CD4-positive, alpha-beta T cell treated with Interleukin-15 for 4 hours (primary cell): ENCODE measurements around the gene DEPDC7.
"Not testable (repeated sequence)": the region's sequence is repeated elsewhere in the genome, so short reads cannot be mapped to it uniquely, and the experiment has no call there.

Experiments
- DNase-seq: peaks from one replicate; pipeline ENCODE4 v3.0.0-alpha.2; 2020; ENCODE audit warnings: low spot score

DEPDC7 gene

DNA sequence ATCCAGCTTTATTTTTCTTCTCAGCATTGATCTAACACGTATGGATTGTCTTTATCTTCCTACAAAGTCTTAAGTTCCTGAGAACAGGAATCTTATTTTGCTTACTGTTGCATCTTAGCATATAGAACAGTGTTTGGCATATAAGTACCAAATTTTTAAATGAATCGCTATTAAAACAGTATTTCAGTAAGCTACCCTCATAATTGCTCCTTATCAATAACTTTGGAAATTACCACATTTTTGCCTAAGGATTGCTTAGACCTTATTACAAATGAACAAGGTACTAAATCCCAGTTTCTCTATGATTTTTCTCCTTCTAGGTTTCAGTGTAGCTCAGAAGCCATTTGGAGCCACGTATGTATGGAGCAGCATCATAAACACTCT, 9.7 kb downstream of the DEPDC7 start:
- no peak for DNase-seq

DNA sequence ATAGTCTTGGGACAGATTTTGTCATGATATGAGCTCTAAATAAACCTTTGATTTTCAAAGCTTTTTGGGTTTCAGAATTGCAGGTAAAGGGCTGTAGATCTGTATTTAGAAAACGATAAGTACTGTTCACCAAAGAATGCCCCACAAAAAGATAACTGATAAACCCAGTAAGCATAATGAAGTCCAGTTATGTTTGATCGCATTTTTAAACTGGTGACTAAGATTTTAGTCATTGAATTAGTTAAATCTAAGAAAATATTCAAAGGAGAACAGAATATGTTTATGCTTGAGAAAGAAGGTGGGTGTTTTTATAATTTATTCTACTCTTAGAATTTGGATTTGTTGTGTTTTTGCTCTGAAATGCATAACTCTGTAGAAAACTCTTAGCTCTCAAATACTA, 11.6 kb downstream of the DEPDC7 start:
- no peak for DNase-seq

DNA sequence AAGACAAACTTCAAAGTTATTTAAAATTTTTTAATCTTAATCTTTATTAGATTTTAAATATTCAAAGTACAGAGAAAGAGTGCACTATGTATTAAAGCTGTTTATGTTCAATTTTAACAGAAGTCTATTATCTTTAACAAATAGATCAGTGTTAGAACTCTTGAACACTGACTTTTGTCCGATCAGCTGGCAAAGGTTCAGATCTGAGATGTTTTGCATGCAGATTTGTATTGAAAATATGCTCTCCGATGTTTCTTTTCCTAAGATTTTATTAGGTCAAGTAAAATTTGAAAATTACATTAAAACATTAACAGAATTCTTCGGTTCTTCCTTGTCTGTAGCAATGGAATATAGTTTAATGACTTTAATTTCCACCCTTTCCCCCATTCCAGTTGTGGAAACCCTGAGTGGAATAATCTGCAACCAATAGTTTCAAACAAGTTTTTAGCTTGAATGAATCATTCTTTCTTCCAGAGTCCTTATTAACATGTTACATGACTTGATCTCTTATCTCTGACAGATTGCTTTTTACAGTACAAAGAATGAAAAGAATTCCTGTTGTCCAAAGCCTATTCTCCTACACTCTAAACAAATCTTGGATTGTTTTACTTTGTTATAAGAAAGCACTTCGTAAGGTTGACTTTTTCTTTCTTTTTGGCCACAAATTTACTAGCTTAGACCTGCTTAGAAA, 12.3 kb downstream of the DEPDC7 start:
- DNase-seq = no peak

DNA sequence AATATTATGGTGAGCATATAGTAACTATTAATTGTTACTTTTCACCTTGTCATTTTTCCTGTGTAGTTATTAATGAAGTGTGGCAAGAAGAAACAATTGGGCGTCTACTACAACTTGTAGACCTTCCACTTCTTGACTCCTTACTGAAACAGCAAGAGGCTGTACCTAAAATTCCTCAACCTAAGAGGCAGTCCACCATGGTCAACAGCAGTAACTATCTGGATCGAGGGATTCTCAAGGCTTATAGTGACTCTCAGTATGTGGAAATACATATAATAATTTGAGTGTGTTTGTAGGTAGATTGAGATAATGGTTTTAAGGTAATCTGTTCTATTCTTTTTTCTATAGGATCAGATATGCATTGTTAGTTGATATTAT, 12.8 kb downstream of the DEPDC7 start:
- DNase-seq = no peak

DNA sequence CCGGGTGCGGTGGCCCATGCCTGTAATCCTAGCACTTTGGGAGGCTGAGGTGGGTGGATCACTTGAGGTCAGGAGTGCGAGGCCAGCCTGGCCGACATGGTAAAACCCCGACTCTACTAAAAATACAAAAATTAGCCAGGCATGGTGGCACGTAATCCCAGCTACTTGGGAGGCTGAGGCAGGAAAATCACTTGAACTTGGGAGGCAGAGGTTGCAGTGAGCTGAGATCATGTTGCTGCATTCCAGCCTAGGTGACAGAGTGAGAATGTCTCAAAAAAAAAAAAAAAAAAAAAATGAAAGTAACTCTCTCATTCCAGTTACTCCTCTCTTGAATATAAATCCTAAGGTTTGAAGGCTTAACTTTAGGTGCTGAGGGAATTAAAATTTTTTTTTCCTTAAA, 13.5 kb downstream of the DEPDC7 start:
- DNase-seq = not testable (repeated sequence)

DNA sequence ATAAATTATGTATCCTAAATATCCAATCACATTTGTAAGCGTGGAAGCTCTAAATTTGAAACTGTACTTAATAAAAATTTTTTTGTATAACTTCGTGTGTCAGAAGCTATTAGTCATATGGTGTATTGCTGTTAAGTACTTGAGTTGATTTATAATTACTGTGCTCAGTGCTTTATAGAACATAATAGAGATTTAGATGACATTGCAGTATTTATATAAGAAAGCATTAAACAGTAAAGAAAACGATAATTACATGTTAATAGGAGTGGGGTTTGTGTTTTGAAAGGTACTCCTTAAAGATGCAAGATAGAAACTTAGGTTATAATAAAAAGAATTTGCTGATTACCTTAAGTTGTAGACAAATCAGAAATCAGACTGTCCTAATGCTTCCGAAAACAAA, 17.8 kb downstream of the DEPDC7 start:
- DNase-seq = no peak

DNA sequence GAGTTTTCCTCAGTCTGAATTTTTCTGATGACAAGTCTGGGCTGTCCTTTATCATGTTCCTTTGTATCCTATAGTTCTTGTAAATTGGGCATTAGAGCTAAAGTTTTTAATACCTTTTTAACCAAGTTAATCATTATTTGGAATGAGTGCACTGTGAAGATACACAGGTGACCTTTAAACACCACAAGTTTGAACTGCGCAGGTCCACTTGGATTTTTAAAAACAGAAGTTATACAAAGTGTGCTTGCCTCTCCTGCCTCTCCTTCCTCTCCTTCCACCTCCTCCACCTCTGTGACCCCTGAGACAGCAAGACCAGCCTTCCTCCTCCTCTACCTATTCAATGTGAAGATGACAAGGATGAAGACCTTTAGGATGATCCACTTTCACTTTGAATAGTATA, 19.3 kb downstream of the DEPDC7 start:
- DNase-seq = no peak

DNA sequence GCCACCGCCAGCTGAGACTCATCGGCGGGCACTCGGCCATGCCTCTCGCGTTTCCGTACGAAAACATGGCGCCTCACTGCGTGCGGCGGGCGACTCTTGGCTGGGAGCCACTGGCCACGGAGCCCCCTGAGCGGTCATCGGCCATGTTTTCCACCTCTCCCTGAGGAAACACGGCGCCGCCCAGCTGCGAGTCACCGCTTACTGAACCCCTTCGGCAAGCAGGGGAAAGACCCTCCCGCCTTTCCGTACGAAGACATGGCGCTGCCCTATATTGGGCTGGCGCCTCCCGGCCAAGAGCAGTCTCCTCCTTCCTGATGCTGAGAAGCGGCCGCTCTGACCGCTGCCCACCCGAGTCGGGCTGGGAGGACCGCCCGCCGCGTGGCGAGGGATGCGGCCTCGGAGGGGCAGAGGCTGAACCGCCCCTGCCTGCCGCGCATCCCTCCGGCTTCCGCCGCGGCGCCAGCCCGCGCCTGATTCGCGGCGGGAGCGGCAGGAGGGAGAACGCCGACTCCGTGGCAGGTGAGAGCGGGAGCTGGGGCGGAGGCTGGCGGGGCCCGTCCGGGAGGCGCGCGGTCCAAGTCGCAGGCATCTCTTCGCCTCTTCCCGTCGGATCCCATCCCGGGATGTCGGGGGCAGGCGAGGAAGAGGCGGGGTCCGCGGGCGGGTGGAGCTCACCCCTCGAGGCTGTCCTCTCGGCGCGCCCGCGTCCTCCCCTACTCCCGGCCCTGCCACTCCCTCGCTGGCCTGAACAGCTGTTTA, 23.8 kb downstream of the DEPDC7 start, which contains the start of gene TCP11L1:
TCP11L1 (plus strand) TSS at position 299 of the 759 bp plus-strand sequence. CDS start 4,202 bp downstream, outside the sequence.
- peak; percentile 76 for DNase-seq

DNA sequence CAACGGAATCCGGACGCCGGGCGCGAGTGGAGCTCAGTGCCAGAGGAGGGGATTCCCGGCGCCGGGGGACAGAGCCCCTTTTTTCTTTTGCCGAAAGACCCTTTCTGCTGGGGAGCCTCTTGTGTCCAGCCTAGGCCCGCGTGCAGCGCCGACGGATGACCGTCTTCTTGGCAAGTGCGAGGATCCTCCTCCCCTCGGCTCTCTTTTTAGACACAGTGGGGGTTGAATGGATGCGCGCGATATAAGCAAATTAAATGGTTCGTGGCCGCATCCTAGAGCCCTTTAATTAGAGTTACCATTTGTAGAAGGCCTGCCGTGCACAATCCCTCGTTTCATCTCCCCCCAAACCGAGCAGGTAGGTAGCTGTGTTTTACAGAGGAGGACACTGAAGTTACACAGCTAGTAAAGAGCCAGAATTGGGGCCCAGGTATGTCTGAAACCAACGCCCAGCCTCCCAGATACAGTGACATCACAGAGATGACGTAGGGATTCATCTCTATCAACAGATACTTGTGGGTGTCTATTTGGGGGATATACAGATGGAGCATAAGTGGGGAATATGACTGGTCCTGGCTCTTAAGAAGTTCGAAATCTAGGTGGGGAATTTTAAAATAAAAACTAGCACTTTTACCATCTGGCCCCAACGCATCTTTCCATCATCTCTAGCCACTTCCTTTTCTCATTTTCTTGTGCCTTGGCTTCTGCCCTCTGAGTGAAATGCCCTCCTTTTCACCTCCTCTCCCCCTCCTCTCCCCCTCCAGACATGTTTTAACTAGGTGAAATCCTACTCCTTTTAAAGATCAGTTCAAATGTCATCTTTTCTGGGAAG, 24.6 kb downstream of the DEPDC7 start:
- DNase-seq = peak; percentile 28

DNA sequence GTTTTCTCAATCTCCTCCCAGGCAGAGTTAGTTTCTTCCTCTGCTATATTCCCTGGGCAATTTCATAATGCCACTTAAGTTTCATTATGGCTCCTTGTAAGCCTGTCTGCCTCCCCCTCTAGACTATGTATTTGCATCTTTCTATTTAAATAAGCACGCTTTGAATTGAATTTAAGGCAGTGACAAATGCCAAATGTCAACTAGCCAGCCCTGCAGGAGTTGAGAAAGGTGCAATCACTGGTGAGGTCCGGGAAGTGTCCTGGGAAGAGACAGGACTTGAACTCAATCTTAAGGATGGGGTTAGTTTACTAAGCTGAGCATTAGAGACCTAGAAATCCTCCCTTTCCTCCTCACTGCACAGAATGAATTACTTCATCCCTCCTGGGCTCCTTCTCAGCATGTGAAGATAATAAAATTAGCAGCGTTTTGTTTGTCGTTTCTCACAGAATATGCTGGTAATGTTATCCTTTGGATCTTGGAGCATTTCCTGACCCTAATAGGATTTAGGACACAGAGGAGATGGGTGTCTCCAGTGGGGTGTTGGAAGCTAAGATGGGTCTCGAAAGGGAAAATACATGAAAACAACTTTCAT, 25.3 kb downstream of the DEPDC7 start:
- DNase-seq = no peak

DNA sequence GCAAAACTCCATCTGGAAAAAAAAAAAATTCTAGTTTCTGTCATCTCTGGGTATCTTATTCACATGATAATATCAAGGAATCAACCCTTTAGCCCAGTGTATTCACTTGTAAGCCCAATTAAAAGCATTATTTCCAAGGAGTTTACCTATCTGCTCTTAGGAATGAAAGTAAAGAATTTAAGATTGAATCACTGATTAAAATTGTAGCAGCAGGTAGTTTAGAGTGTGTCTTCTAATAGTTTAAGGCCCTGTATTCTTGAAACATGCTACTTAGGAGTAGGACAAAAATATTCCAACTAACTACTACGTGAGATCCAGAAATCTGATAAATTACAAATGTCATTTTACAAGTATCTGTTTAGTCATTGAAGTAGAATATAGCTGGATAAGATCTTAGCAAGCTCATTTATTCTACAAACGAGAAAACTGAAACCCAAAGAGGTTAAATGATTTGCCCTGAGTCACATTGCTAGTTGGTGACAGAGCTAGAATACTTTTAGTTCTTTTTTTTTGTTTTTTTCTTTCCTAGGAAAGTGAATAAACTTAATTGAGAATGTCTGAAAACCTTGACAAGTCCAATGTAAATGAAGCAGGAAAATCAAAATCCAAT, 27.6 kb downstream of the DEPDC7 start:
- DNase-seq = no peak

DNA sequence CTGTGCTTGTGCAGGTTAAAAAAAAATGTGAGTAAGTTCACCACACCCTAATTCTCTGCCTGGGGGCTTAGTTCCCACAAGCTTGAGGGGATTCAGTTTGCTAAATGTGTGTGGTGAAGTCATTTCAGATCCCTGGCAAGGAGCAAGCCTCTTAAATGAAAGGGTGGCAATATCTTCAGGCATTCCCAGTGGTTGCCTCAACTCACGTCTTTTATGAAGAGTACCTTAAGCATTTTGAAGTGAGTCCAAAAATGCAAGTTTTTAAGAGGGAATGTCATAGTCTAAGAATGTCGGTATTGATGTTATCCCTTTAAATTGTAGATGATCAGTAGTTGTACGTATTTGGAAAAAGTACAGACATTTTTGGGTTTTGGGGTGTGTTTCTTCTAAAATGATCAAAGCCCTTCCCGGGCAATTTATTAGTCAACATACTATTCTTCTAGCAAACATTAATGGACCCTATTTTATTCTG, 28.6 kb downstream of the DEPDC7 start:
- no peak for DNase-seq

DNA sequence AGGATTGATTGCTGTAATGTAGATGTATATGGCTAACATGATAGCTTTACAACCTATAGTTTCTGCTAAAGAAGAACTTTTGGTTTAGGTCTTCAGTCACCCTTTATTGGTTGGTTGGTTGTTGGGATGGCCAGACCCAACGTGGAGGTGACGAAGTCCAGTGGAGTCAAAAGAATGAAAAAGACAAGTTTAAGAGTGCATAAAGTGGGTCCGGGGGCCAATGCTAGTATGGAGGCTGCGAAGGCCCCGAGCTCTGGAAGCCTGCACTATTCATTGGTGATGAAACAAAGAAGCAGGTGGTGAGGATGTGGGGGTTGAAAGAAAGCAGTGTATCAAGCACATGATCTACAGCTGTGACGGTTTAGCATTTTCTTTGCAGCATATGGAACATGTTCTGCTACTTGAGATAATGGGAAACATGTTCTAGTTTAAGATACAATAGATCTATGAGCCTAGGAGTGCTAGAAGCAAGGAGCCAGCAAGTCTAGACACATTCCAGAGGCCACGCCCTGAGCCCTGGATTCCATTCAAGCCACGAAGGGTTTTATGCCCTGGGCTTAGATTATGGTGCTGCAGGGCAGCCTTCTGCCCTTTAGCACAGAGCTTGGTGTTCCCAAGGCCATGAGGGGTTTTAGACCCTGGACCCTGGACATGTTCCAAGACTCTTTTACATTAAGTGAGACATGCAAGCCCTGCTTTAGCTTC, 30.0 kb downstream of the DEPDC7 start:
- DNase-seq = no peak

DNA sequence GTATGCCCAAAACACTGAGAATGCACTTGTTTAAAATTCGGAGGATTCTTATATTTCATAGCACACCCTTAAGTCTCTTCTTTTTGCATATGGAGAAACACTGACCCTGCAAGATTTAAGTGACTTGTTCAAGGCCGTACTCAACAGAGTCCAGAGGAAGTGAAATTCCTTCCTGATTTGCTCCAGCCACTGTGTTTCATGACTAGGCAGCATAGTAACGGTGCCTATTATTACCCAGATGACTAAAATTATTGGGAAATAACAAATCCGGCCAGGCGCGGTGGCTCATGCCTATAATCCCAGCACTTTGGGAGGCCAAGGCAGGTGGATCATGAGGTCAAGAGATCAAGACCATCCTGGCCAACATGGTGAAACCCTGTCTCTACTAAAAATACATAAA, 33.0 kb downstream of the DEPDC7 start:
- DNase-seq = not testable (repeated sequence)

DNA sequence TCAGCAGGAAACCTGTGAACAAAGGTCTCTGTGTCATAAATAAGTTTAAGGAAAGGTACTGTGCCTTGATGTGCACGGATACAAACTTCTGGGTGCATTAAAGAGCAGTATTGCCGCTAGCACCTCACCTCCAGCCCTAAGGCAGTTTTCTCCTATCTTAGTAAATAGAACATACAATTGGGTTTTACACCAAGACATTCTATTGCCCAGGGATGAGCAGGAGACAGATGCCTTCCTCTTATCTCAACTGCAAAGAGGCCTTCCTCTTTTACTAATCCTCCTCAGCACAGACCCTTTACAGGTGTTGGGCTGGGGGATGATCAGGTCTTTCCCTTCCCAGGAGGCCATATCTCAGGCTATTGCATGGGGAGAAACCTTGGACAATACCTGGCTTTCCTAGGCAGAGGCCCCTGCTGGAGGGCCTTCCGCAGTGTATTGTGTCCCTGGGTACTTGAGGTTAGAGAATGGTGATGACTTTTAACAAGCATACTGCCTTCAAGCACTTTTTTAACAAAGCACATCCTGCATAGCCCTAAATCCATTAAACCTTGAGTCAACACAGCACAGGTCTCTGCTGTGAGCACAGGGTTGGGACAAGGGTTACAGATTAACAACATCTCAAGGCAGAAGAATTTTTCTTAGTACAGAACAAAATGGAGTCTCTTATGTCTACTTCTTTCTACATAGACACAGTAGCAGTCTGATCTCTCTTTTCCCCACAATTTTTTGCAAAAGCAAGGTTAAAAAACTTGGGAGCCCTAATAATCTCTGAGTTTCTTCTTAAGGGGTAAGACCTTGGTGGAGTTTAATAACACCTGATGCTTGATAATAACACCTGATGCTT, 34.1 kb downstream of the DEPDC7 start:
- not testable (repeated sequence) for DNase-seq

DNA sequence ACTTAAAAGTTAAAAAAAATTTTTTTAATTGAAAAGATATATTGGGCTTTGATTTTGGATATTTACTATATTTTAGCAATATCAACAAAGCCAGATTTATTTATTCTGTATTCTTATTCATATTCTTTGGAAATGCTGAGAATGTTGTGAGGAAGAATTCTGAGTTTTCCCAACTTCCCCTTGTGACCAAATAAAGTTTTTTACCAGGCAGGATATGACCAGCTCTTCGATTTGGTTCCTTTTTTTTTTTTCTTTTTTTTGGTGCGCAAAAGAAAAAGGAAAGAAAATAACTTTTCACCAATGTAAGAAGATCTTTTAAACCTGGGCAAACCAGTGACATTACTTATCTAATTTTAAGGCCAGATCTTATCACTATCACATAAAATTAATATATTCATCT, 36.6 kb downstream of the DEPDC7 start:
- DNase-seq = no peak

DNA sequence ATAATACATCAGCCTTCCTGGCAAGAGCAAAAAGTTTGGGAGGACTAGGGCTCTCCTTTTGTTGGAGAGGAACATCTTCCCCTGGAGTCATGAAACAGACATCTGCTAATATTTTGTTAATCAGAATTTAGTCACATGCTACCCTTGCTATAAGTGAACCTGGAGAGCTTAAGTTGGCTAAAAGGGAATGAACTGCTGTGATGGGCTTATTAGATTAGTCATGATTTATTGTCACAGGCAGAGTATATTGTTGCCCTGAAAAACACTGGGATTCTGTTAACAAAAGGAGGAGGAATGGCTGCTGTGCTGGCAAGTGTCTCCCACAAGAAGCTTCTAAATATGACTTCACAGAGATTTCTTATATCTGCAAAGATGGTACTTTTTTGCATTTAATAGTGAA, 39.7 kb downstream of the DEPDC7 start:
- no peak for DNase-seq

DNA sequence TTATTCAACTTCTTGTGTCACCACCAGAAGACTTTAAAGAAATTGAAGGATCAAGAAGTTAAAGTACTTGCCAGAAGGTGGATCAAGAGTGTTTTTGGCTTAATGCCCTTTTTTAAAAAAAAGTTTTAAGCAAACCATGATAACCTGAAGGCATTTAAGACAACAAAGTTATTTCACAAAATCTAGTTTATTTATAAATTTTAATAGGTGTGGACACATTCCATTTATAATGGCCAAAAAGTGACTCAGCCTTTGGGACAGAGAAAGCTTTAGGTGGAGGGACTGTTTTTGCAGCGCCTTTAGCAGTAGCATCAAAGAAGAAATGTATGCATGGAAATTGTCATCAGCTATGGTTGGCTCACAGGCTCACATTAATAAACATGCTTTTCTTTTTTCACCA, 41.6 kb downstream of the DEPDC7 start:
- no peak for DNase-seq

DNA sequence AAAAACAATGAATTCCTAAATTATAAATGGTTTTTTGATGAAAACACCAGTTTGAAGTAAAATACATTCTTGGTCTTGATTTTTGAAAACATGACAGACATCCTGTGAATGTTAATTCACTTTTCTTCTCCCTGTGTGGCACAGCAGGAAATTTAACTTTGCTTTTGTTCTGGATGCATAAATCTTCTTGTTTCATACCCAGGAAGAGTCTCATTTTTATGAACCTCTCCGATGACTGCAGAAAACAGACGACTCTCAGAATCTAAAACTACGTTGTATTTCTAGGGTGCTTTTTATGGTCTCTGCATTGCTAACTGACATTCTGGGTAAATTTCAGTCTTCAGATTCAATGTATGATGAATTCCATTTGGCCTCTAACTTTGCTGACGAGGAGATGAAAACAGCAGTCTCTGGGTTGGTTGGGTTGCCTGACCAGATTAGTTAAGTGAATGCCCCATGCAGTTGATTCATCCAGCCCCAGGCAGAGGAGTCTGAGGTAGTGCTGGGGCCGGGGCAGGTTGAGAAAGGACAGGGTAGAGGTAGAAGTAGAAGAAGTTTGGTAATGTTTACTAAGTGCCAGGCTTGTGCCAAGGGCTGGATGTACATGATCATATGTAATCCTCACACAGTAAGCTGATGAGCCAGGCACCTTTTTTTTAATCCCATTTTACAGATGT, 43.8 kb downstream of the DEPDC7 start:
- DNase-seq = no peak

DNA sequence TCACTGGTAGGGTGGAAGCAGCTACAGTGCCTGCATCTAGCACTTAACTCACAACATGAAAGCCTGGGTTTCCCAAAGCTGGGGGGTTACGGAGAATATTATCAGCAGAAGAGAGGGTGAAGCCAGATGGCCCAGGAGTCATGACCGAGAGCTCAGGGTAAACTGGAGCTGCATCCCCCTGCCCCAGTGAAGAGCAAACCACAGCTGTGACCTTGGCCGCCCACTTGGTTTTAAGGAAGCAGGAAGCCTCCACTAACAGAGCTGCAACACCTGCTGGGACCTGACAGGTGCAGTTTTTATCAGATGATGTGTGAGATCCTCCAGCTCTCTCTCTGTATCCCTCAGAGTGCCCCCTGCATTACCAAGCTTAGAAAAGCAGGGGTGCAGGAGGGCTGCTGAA, 44.6 kb downstream of the DEPDC7 start:
- DNase-seq = no peak
